GM12892 (cell line): Measurements from ENCODE around the gene TMEM106C.

Experiments
- POLR2A ChIP-seq: IDR thresholded peaks from 2 replicates; pipeline ENCODE4 v1.6.1; 2011; ENCODE audit warnings: low read depth, low read length, control low read depth
- POLR2AphosphoS5 ChIP-seq: IDR thresholded peaks from 2 replicates; pipeline ENCODE4 v1.6.1; 2011; ENCODE audit warnings: low read depth, low read length, control low read depth

GRCh38 chr12:47941871-47942613, 21.4 kb upstream of the TMEM106C start:
- TF ChIP-seq POLR2AphosphoS5, result no peak
- no peak for TF ChIP-seq POLR2A
